HL-60/S4 (cell line): ENCODE data around the gene GDPD5.

ENCODE experiments used
- in situ Hi-C: fragments of 300-500 bp; cut with MboI; formaldehyde crosslinking; loops from 2 replicates; pipeline ENCODE4 v1.14.3; 2022; ENCODE audit warnings: low sequenced_read_pairs

The GDPD5 gene

DNA sequence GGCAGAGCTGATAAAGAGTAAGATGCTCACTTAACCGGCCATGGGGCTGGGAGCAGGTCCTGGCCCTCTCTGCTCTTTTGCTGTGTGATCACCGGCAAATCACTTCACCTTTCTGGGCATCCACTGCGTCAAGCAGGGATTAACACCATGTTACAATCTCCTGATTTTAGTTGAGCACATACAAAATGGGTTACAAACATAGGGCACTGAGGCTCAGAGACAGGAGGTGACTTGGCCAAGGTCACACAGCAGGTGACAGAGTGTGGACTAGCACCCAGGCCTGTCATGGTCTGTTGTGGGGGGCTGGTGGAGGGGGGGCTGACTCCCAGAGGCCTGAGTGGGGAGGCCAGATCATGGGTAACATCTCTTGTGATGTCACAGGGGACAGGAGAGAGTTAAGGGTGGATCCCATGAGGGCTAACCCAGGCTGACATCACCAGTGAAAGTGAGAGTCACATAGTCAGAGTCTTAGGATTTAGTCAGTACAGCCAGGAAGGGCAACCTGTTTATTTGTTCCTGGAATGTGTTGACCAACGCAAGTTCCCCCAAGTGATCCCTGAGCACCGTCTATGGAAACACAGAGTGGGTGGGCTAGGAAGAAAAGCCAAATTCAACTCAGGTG, 27.8 kb downstream of the GDPD5 start:
- in situ Hi-C loops, result no loop called here

DNA sequence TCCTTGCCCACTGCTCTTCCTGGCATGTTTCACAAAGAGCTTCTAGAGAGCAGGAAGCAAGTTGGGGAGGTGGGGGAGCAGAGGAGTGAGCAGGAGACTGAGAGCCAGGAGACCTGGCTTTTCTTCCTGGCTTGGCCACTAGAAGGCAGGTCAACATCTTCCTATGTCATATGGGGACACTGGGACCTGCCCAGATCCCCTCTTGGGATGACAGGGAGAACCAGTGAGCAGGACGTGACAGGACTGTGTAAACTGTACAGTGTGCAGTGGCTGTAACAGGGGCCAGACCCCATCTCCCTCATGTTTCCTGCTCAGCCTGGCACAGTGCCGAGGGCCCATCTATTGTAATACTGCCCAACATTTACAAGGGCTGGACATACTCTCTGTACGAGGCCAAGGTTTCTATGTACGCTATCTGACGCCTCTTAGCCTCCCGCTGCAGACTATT, 29.4 kb downstream of the GDPD5 start:
- in situ Hi-C loops, result no loop called here

DNA sequence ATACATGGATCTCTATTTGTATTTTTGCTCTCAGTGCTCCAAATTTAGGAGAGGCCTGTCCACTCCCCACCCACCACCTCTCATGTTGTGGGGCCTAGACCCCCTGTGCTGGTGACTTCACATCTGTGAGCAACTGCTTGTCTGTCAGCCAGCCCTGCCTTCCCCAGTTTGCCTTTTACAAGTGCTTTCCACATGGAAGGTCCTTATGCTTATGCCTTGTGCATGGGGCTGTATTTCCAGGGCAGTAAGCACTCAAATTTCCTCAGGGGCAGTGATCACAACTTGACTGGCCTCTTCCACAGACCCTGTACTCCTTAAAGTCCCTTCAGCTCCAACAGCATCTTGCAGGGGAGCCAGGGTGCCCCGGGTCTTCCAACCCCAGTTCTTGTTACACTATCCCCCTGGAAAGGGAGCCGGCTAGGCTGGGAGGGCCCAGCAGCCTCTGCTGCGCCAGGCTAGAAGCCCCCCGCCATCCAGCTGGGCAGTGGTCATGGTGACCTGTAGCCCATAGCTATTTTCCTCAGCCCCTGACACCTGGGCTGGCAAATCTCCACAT, 29.9 kb downstream of the GDPD5 start:
- in situ Hi-C loops, result no loop called here

DNA sequence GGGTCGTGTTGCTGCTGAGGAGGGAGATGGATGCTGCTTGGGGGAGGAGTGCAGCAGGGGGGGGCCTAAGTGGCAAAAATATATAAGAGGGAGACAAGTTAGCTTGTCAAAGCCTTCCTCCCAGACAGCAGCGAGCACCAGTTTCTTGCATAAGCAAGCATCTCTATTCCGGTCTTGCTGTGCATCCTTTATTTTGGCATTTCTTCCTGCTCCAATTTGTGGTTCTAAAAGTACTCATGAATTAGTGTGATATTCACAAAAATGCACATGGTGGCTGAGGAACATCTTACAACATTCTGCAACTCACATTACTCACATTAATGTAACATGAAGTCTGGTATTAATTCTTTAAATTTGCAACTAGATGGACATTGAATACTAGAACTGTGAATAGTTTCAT, 32.1 kb downstream of the GDPD5 start:
- in situ Hi-C loops, result no loop called here

DNA sequence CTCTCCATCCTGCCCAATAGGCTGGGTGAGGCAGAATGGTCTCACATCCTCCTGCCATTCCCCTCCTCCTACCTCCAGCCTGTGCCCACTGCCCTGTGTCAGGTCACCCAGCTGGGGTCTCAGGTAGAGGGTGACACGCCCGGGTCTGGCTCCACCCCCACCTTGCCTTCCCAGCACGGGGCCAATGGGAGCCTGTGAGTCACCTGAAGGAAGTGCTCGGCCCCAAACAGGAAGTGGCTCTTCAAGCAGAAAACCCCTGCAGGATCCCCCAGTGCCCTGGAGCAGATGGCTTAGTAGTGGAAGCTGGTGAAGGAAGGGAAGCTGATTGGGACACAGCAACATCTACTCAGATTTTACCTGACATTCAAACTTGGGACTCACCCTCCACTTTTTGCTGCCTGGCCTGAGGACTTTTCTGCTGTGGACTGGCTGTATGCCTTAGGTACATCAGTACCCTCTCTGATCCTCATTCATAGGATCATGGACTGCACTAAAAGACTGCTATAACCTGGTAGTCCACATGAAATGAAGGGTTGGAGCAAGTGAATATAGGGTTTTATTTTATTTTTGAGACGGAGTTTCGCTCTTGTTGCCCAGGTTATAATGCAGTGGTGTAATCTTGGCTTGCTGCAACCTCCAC, 33.4 kb downstream of the GDPD5 start:
- in situ Hi-C loops, result no loop called here

DNA sequence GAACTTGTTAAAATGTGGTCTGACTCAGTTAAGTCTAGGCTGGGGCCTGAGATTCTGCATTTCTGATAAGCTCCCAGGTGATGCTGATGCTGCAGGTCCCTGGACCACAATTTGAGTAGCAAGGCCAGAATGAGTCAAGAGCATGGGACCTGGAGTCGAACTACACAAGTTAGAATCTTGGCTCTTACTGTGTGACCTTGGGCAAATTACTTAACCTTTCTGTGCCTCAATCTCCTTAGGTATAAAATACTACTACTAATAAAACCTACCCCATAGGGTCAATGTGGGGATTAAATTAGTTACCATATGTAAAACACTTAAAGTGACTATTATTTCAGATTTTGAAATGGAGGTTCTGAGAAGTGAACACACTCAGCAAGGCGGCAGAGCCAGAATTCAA, 34.3 kb downstream of the GDPD5 start:
- in situ Hi-C loops, result no loop called here

DNA sequence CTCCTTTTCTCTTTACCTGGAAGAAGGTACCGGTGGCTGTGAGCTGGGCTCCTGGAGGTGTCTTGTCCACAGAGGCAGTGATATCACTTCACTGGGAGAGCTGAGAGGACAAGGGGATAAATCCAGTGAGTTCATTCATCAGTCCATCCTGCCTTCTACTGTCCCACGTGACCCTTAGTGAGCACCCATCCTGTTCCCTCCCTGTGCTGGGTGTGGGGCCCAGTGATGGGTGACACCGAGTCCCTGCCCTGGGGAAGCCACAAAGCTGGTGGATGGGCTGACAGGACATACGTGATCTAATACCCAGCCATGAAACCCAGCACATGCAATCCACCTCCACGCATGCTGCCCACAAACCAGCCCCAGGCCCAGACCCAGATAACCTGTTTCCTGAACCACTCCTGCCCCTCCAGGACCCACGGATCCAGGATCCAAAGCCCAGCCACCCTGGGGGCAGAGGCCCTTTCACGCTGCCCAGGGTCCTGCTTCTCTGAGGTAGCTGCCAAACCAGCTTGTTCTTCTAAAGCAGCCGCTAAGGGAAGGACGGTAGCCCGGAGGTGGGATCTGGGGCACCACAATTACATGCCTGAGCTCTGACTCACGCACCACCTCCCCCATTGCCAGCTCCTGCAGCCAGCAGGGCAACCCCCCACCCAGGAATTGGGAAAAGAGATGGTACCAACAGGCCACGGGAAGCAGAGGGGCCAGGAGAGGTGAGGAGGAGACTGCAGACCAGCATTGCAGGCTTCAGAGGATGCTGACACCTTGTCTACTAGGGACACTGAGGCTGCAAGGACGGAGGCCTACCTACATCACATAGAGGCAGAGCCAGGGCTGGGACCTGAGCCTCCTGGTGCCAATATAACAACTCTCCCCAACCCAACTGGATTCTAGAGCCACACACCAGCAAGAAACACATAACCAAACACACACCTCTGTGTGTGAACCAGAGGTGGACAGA, 35.2 kb downstream of the GDPD5 start:
- in situ Hi-C loops, result no loop called here

DNA sequence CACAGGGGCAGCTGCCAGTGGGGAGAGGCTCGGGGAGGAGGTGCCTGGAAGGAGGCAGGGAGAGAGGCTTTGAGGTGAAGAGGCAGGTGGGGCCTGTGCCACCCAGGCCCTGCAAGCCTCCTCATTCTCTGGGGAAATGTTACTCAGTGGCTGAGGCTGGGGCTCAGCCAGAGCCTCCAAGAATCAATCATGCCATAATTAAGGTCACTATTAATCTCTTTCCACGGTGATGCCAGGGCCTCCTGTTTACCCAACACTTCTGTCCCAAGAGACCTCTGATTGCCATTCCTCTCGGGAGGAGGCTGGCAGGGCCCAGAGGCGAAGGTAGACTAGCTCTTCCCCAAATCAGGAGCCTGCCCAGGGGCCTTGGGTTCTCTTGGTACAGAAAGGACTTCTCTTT, 38.4 kb downstream of the GDPD5 start:
- in situ Hi-C loops, result no loop called here

DNA sequence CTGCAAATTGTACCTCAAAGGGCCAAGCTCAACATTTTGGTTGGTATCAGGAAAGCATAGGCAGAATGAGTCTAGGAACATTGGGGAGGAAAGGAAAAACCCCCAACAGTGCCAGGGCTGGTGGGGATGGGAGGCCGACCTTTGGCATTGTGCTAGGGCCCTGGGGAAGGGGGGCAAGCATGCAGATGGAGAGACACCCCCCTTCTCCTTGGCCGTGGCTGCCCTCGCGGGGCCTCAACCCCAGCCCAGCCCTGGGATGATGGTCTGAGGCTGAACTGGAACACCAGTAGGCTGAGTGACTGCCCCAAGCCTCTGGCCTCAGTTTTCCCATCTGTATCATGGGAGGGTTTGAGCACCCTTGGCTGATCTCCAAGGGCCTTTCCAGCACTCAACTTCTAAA, 40.0 kb downstream of the GDPD5 start:
- in situ Hi-C loops, result no loop called here

DNA sequence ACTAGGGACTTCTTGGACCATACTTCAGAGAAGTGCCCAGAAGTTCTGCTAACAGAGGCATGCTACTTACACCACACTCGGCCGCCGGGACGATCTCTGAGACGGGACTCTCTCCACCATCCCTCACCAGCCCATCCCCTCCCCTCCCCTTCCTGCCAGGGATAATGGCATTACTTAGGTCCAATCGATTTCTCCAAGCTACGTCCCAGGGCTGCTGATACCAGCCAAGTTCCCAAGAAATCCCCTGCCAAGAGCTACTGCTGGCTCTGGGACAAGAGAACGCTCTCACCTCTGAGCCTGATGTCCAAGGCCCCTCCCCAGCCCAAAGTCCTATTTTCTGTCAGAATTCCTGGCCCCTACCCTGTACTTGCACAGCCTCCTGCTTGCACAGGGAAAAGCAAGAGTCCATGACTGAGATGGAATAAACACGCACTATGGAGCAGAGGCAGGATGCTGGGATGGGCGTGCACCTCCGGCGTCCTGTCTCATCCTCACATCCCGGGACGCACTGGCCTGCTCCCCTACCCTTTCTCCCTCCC, 42.7 kb downstream of the GDPD5 start:
- in situ Hi-C loops, result no loop called here

DNA sequence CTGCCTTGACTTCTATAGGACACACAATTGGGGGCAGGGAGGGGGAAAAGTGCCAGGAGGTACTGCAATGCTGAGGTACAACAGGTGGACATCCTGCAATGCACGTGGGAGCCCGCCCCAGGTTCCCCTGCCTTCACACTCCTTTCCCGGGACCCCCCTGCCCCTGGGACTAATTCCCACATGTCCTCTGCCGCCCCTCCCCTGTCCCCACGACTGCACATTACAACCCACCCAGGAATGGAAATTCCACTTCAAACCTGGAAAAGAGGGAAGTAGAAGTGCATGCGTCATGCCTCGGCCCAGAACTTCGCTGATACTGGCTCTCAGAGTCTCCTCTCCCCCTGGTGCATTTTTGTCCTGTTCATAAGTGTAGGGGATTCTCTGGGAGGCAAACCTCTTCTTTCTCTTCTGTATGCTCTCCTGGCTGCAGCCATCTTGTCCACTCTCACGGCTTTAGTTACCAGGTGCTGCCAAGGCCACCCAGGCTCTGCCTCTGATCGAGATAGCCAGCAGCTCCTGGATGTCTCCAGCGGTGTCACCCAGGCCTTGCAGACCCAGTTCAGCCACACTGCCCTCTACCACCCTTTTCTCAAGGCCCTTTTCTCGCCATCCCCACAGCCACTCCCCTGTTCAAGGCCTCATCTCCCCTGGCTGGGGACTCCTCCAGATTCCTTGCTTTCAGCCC, 43.7 kb downstream of the GDPD5 start:
- in situ Hi-C loops, result no loop called here

DNA sequence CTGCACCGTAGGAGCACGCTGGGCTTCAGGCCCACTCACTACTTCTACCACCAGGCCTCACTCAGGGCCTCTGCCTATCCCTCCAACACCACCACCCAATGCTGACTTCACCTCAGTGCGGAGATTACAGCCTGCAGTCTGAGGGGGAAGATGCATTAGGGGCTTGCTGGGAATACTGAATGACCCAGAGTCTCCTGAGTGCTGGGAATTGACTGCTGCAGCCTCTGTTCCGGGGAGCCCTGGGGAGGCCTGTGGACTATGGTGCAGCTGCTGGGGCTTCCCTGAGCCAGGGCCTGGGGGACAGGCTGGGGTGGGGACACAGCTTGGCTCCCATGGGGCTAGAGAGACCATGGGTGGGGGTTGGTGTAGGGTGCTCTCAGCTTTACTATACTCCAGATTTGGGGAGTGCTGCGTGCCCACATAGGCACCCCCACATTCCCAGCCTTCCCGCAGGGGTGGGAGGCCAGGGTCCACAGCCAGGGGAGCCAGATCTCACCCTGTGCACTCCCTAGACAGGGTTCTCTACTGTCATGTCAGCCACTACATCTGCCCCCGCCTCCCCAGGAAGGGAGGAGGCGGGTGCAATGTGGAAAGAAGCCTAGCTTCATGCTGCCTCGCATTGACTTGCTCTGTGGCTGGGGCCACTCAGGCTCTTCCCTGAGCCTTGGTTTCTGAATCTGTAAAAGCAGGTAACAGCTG, 44.4 kb downstream of the GDPD5 start:
- in situ Hi-C loops, result no loop called here

DNA sequence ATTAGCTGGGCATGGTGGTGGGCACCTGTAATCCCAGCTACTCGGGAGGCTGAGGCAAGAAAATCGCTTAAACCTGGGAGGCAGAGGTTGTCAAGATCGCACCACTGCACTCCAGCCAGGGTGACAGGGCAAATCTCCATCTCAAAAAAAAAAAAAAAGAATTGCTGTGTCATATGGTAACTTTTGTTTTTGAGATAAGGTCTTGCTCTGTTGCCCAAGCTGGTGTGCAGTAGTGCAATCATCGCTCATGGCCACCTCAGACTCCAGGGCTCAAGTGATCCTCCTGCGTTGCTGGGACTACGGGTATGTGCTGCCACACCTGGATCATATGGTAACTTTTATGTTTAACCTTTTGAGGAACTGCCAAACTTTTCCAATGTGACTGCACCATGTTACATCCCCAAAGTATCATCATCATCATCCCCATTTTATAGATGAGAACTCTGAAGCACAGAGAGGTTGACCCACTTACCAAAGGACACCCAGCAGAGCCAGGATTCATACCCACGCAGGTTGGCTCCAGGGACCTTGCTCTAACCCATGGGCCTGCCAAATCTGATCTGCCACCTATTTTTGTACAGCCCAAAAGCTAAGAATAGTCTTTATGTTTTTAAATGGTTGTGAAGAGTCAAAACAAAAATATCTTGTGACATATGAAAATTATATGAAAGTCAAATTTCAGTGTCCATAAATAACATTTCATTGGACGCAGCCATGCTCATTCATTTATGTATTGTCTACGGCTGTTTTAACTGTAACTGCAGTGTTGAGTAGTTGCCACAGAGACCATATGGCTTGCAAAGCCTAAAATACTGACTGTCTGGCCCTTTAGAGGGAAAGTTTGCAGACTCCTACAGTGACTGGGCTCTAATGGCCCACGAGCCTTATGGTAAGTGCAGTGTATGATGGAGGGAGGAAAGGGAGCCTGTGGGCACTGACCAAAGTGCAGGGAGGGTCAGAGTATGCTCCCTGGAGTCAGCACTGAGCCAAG, 45.3 kb downstream of the GDPD5 start:
- in situ Hi-C loops, result no loop called here

DNA sequence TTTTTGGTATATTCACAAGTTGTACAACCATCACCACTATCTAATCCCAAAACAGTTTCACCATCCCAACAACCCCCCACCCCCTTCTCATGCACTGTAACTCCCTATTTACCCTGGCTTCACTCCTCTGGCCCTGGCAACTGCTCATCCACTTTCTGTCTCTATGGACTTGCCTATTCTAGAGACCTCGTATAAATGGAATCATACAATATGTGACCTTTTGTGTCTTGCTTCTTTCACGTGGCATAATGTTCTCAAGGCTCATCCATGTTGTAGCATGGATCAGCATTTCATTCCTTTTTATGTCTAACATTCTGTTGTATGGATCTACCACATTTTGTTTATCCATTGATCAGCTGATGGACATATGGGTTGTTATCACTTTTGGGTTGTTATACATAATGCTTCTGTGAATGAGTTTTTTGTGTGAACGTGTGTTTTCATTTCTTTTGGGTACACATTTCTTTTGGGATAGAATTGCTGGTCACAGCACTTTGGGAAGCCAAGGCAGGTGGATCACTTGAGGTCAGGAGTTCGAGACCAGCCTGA, 46.1 kb downstream of the GDPD5 start:
- in situ Hi-C loops, result no loop called here

DNA sequence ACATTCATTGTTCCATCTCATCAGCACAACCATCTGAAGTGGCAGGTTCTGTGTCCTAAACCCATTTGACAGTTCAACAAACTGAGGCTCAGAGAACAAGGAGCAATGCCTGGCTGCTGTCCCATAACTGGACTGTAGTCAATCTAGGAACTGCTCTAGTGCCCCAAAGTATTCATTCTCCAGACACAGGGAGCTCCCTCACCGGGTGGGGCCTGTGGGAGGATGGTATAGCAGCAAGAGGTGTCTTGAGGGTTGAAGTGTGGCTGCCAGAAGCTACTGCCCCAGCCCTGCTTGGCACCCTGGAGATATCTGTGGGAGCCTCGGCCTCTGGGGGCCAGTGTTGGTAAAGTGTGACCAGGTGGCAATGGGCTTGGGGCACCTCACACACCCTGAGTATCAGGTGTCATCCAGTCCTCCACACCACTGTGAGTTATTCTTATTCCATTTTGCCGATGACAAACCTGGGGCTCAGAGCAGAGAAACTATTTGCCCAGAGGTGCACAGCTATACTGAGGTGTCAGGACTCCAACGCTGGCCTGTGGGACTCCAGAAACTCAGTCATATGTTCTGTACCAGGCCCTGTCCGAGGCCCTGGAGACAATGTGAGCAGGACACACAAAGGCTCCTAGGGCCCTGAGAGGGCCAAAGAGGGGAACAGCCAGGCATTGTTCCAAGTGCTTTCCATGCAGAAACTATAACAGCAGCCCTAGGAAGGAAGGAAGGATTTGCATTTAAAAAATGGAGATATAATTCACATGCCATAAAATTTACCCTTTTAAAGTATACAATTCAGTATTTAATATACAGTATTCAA, 46.8 kb downstream of the GDPD5 start:
- in situ Hi-C loops, result no loop called here

DNA sequence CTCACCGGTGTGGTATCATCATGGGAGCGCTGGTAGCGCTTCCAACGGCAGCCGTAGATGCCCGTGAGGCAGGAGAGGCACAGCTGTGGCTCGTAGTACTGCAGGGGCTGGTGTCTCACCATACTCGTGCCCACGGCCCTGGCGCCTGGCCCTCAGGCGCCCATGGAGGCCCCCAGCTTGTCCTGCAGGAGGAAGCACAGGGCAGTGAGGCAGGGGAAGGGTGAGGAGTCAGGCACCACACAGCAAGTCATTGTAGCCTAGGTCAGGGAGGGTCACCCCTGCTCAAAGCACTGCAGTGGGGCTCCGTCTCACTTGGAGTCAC, 48.2 kb downstream of the GDPD5 start:
- in situ Hi-C loops, result no loop called here

DNA sequence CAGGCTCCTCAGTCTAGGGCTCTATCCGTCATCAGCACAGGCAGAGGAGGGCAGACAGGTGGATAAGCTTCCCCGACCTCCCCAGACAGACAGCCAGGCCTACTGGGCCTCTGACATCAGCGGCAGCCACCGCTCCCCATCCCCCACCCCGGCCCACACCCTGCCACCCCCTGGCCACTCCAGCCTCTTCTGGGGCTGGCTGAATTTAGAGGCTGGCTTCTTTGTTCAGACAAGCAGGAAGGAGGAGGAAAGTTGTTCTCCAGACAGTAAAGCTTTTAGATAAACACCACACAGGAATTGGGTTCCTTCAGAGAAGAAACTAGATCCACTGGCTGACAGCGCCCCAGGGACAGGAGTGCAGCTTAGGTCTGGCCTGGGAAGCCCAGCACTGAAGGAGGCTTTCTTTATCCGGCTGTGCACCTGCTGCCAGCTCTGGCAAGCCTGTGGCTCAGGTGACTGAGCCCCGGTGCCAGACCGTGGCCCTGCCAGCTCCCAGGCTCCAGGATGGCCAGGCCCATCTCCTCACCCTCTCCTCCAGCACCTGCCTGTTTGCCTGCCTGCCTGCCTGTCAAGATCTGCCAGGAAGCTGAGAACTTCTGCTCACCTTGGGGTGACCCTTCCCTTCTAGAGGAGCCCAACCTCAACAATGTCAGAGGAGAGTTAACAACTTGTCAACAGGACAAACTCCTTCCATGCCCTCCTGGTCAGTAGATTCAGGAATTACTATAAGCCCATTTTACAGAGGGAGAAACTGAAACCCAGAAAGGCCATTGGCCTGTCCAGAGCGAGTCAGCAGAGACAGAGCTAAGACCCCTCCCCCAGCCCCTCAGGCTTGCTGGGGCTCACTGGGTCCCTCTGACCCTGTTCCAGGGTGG, 48.8 kb downstream of the GDPD5 start:
- in situ Hi-C loops, result no loop called here
